H1 (cell line): Measurements from ENCODE around the gene PRSS38. TPM values are rescaled to one million over a fixed set of nuclear protein-coding genes. Genes with fewer than 3 reads are reported as not detected.

Source experiments
- CTCF ChIA-PET: fragments of 300-600 bp; sonication (Branson Sonifier 250); formaldehyde crosslinking; loops from one replicate; lab custom pipeline; 2021; ENCODE audit not compliant: partially characterized antibody; lab: Charles Lee
- POLR2A ChIA-PET: fragments of 300-600 bp; sonication (Branson Sonifier 250); formaldehyde crosslinking; loops from one replicate; lab custom pipeline; 2021; ENCODE audit warnings: inconsistent platforms; ENCODE audit not compliant: partially characterized antibody; lab: Charles Lee
- DNase-seq, 2 experiments: peaks; one replicate each; pipeline versions ENCODE4 v3.0.0 to v3.0.0-alpha.2; 2010 to 2022; ENCODE audit warnings: low spot score in 2 of 2, low read depth in 1 of 2, mixed read lengths in 1 of 2
- FAIRE-seq: peaks from 2 replicates; lab custom pipeline; 2011; peaks lifted over from hg19 to GRCh38; lab: Jason Lieb, UNC
- H2AFZ ChIP-seq: 2 replicates; pipeline ENCODE4 v1.8.1; 2012; ENCODE audit warnings: low read length, inconsistent platforms
- H2AK5ac ChIP-seq: 2 replicates; pipeline ENCODE4 v1.6.1; 2013; ENCODE audit warnings: low read depth, low read length
- H2BK120ac ChIP-seq: replicated peaks from 2 replicates; pipeline ENCODE3; 2013; ENCODE audit warnings: low read depth, low read length, inconsistent platforms
- H2BK12ac ChIP-seq: 2 replicates; pipeline ENCODE4 v1.6.1; 2013; ENCODE audit warnings: low read depth, low read length
- H2BK15ac ChIP-seq: 2 replicates; pipeline ENCODE4 v1.6.1; 2013; ENCODE audit warnings: low read length
- H2BK20ac ChIP-seq: 2 replicates; pipeline ENCODE4 v1.6.1; 2013; ENCODE audit warnings: low read length
- H2BK5ac ChIP-seq: 2 replicates; pipeline ENCODE4 v1.6.1; 2013; ENCODE audit warnings: low read depth, low read length
- H3K14ac ChIP-seq: 2 replicates; pipeline ENCODE4 v1.6.1; 2013; ENCODE audit warnings: inconsistent platforms; ENCODE audit not compliant: insufficient read length
- H3K18ac ChIP-seq: 2 replicates; pipeline ENCODE4 v1.6.1; 2013; ENCODE audit warnings: low read length; ENCODE audit errors: extremely low read depth
- H3K23ac ChIP-seq: 2 replicates; pipeline ENCODE4 v1.6.1; 2013; ENCODE audit warnings: inconsistent platforms; ENCODE audit not compliant: insufficient read length
- H3K23me2 ChIP-seq: 2 replicates; pipeline ENCODE4 v1.6.1; 2013; ENCODE audit warnings: low read depth, low read length
- H3K27ac ChIP-seq: 2 replicates; pipeline ENCODE4 v1.6.1; 2011; ENCODE audit warnings: low read depth, low read length, inconsistent platforms
- H3K27me3 ChIP-seq, 4 experiments: replicated peaks in 1 of 4; 1 replicate in 1 of 4; 2 replicates in 3 of 4; pipeline versions ENCODE4 v1.6.1 to v1.8.1; 2011 to 2013; ENCODE audit warnings: low read length in 3 of 4, mild to moderate bottlenecking in 3 of 4, inconsistent platforms in 2 of 4, mixed read lengths in 2 of 4, moderate library complexity in 1 of 4; ENCODE audit not compliant: control insufficient read depth in 3 of 4, insufficient read depth in 3 of 4; ENCODE audit errors: extremely low read depth in 1 of 4
- H3K36me3 ChIP-seq, 4 experiments: 2 replicates each; pipeline versions ENCODE4 v1.6.1 to v1.8.1; 2011 to 2013; ENCODE audit warnings: mild to moderate bottlenecking in 4 of 4, low read length in 3 of 4, moderate library complexity in 2 of 4, control low read depth in 1 of 4, inconsistent platforms in 1 of 4; ENCODE audit not compliant: insufficient read depth in 4 of 4, control insufficient read depth in 2 of 4
- H3K4ac ChIP-seq: replicated peaks from 2 replicates; pipeline ENCODE3; 2013; ENCODE audit warnings: low read length, low read depth, mixed read lengths, inconsistent platforms; ENCODE audit not compliant: insufficient read length
- H3K4me1 ChIP-seq, 4 experiments: replicated peaks in 1 of 4; 1 replicate in 1 of 4; 2 replicates in 3 of 4; pipeline versions ENCODE4 v1.6.1 to v1.8.1; 2011 to 2013; ENCODE audit warnings: low read length in 3 of 4, inconsistent platforms in 2 of 4, mixed read lengths in 1 of 4; ENCODE audit not compliant: insufficient read depth in 4 of 4, control insufficient read depth in 3 of 4
- H3K4me2 ChIP-seq, 2 experiments: 2 replicates each; pipeline versions ENCODE4 v1.6.1 to v1.8.1; 2011 to 2013; ENCODE audit warnings: low read depth in 2 of 2, low read length in 2 of 2, control low read depth in 1 of 2, inconsistent platforms in 1 of 2, mild to moderate bottlenecking in 1 of 2; ENCODE audit not compliant: insufficient read depth in 1 of 2
- H3K4me3 ChIP-seq, 4 experiments: fragments of 200-600, 300-600 bp in 1 of 4; sonication (generic), shearing (Covaris generic), sonication (Bioruptor Twin) in 1 of 4; 2 replicates each; pipeline versions ENCODE4 v1.5.1 to v1.8.1; 2011 to 2016; ENCODE audit warnings: low read length in 4 of 4, low read depth in 3 of 4, control low read depth in 2 of 4, inconsistent platforms in 2 of 4, mild to moderate bottlenecking in 2 of 4, mixed read lengths in 1 of 4, moderate library complexity in 1 of 4; ENCODE audit not compliant: insufficient read depth in 2 of 4; ENCODE audit errors: extremely low read depth in 1 of 4
- H3K56ac ChIP-seq: replicated peaks from 2 replicates; pipeline ENCODE3; 2013; ENCODE audit warnings: low read depth, mild to moderate bottlenecking, mixed read lengths, low read length, inconsistent platforms; ENCODE audit not compliant: insufficient read length
- H3K79me1 ChIP-seq: 2 replicates; pipeline ENCODE4 v1.6.1; 2013; ENCODE audit warnings: low read depth, low read length, control low read depth
- H3K79me2 ChIP-seq, 2 experiments: 2 replicates each; pipeline versions ENCODE4 v1.6.1 to v1.8.1; 2012 to 2013; ENCODE audit warnings: low read length in 2 of 2, mild to moderate bottlenecking in 2 of 2, inconsistent platforms in 1 of 2; ENCODE audit not compliant: insufficient read depth in 2 of 2, control insufficient read depth in 1 of 2
- H3K9ac ChIP-seq, 4 experiments: replicated peaks in 1 of 4; 1 replicate in 1 of 4; 2 replicates in 3 of 4; pipeline versions ENCODE4 v1.6.1 to v1.8.1; 2011 to 2013; ENCODE audit warnings: low read depth in 3 of 4, low read length in 3 of 4, control low read depth in 2 of 4, mild to moderate bottlenecking in 2 of 4, moderate library complexity in 2 of 4, inconsistent platforms in 1 of 4; ENCODE audit errors: extremely low read depth in 1 of 4
- H3K9me3 ChIP-seq, 2 experiments: 2 replicates each; pipeline versions ENCODE4 v1.6.1 to v1.8.1; 2012 to 2013; ENCODE audit warnings: mild to moderate bottlenecking in 2 of 2, moderate library complexity in 2 of 2, control low read depth in 1 of 2, inconsistent platforms in 1 of 2, low read depth in 1 of 2, low read length in 1 of 2, mixed read lengths in 1 of 2; ENCODE audit not compliant: insufficient read depth in 2 of 2
- H4K20me1 ChIP-seq, 2 experiments: replicated peaks in 1 of 2; 2 replicates each; pipeline versions ENCODE3 to v1.8.1; 2011 to 2013; ENCODE audit warnings: inconsistent platforms in 2 of 2, low read length in 2 of 2, mild to moderate bottlenecking in 1 of 2; ENCODE audit not compliant: insufficient read depth in 2 of 2, control insufficient read depth in 1 of 2
- H4K5ac ChIP-seq: 2 replicates; pipeline ENCODE4 v1.6.1; 2013; ENCODE audit warnings: low read length, low read depth, mixed read lengths, inconsistent platforms; ENCODE audit not compliant: insufficient read length
- H4K8ac ChIP-seq: 2 replicates; pipeline ENCODE4 v1.8.0; 2013; ENCODE audit warnings: mild to moderate bottlenecking, moderate library complexity, low read length, inconsistent platforms; ENCODE audit not compliant: insufficient read depth; ENCODE audit errors: extremely low read depth
- H4K91ac ChIP-seq: replicated peaks from 2 replicates; pipeline ENCODE3; 2013; ENCODE audit warnings: low read length, mixed read lengths, inconsistent platforms; ENCODE audit not compliant: insufficient read length
- CHD1 ChIP-seq: IDR thresholded peaks from 2 replicates; pipeline ENCODE4 v1.6.1; 2012; ENCODE audit warnings: low read depth, low read length, improper control_type of control experiment
- WGBS, 2 experiments: shearing (Covaris generic) in 1 of 2; methylation state at CpG; one replicate each; pipeline versions ENCODE4 v1.1.6 to v1.1.7; 2013 to 2015; ENCODE audit warnings: low lambda C conversion rate in 2 of 2, mixed read lengths in 2 of 2, inconsistent platforms in 1 of 2, low coverage in 1 of 2, missing lambda C conversion rate in 1 of 2; ENCODE audit not compliant: insufficient replicate concordance in 2 of 2, insufficient coverage in 1 of 2, insufficient read length in 1 of 2; ENCODE audit errors: extremely low coverage in 1 of 2, missing lambda C conversion rate in 1 of 2; 5-methylcytosine and 5-hydroxymethylcytosine counted together
- polyA plus RNA-seq, 7 experiments: library from polyadenylated mRNA; depleted of rRNA in 3 of 7; stranded (reverse) in 5 of 7; unstranded in 2 of 7; fragments of >200 nt in 5 of 7; fragments of 200-250 nt in 2 of 7; gene quantifications; 1 replicate in 5 of 7; 2 replicates in 1 of 7; 4 replicates in 1 of 7; pipeline versions ENCODE4 v1.2.1 to v1.2.3, GENCODE V29; 2011 to 2013; ENCODE audit warnings: missing spikeins in 2 of 7, mixed read lengths in 2 of 7
- total RNA-seq: library from RNA; stranded (reverse); fragmentation: NEBNext Ultra II Directional; extraction: Animal tissue kit (Norgen Biotek cat#: 25700); gene quantifications from 2 replicates; pipeline ENCODE4 v1.2.1, GENCODE V29; 2021

The PRSS38 gene
- total and polyA plus RNA-seq, 2 of the 8 experiments (the other 6 are each of a cell fraction or from before 2014, with no cell fraction given) = not detected

DNA sequence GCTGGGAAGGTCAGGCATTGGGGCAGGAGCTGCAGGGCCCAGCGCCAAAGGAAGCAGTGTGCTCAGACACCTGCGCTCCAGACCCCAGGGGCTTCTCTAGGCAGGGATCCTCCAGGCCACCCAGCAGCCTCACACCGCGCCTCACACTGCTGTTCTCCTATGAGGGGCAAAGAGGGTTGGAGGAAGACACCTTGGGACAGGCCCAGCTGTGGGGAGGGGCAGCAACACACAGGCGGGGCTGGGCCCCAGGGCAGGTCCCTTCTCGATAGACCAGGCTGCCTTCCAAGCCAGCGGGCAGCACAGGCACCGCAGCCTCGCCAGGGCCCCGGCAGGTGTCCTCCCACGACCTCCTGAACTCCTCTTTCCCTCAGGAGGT is 20.7 kb upstream of the PRSS38 start:
- Histone ChIP-seq H3K36me3 (no peaks in the 10 kb centered on the region), H3K23ac (no peak overlapping the region), H3K27ac (no peak overlapping the region), H3K56ac (no peak overlapping the region), H3K18ac (no peak overlapping the region; the same call in 1 of the 2 replicates), H3K23me2 (no peaks in the 10 kb centered on the region; the same call in 1 of the 2 replicates), H3K4ac (peak overlapping the region; percentile 54), H3K9me3 (no peaks in the 10 kb centered on the region), H4K5ac (no peak overlapping the region), H2BK20ac (no peak overlapping the region; the same call in 1 of the 2 replicates), H3K4me2 (no peak overlapping the region), H3K79me1 (no peaks in the 10 kb centered on the region), H3K4me1 (peaks cover 0 to 21% (median 16%) of the 10 kb centered on the region in 4 experiments; a peak in 6 of 7 replicates), H2BK120ac (no peak overlapping the region), H2BK12ac (peak overlapping the region; percentile 84; the same call in 1 of the 2 replicates), H4K8ac (peak overlapping the region; percentile 71), H3K4me3 (no peak overlapping the region), H2AK5ac (no peak overlapping the region; the same call in 1 of the 2 replicates), H3K79me2 (no peaks in the 10 kb centered on the region), H2BK5ac (0 out of 2 replicates have a peak overlapping the region, but pooled peaks have one; percentile 71), H3K27me3 (peaks cover 0 to 5% (median 0%) of the 10 kb centered on the region in 4 experiments; a peak in 2 of 7 replicates), H2AFZ (no peak overlapping the region), H4K20me1 (peaks cover 0 to 1% of the 10 kb centered on the region in 2 experiments), H3K9ac (no peak overlapping the region), H4K91ac (peak overlapping the region; percentile 7), H3K14ac (no peak overlapping the region), H2BK15ac (peak overlapping the region; percentile 97; the same call in 1 of the 2 replicates)
- ChIA-PET POLR2A (no interaction called here), CTCF (interaction anchor here (0.6 to 2.5 kb wide), 6 partner anchors 32 to 677 kb away, joined by 3 to 13 read pairs (median 4); no protein-coding TSS in a partner anchor)
- DNase-seq (no peak), FAIRE-seq (no peak)
- 67% methylated on average over 6 of the region's 11 CpGs; no CpG with 5 or more reads in 1 of the 2 experiments for WGBS, 2 experiments
- TF ChIP-seq CHD1 = no peak
